ENCODE measurements around the gene APOBEC4.

GRCh38 chr1:183653876-183654451, 848 bp upstream of the APOBEC4 start:
- no peak for TF ChIP-seq POLR2A (IDR thresholded peaks at IDR 0.05)
- no peak for TF ChIP-seq POLR2AphosphoS5 (IDR thresholded peaks at IDR 0.05)
- TF ChIP-seq CTCF (IDR thresholded peaks at IDR 0.05), result no peak
- TF ChIP-seq EP300 (IDR thresholded peaks at IDR 0.05), result no peak
